ENCODE results near the gene RABGAP1L.
"Not testable (repeated sequence)": the region's sequence is repeated elsewhere in the genome, so short reads cannot be mapped to it uniquely, and the experiment has no call there.

The RABGAP1L gene

GRCh38 chr1:174623324-174624035 is 464.2 kb downstream of the RABGAP1L start:
- no peak for DNase-seq

GRCh38 chr1:174626031-174627025 is 467.0 kb downstream of the RABGAP1L start:
- no peak for DNase-seq

- DNase-seq: no peak
These were observed 478.2 kb downstream of the RABGAP1L start for GRCh38 chr1:174637487-174637886.

- no peak for DNase-seq
These were observed 480.1 kb downstream of the RABGAP1L start for GRCh38 chr1:174639461-174639860.

GRCh38 chr1:174640783-174641182 is 481.5 kb downstream of the RABGAP1L start:
- DNase-seq: no peak

- DNase-seq: no peak
These were observed 483.1 kb downstream of the RABGAP1L start for GRCh38 chr1:174642393-174642792.

GRCh38 chr1:174643206-174643605 is 483.9 kb downstream of the RABGAP1L start:
- no peak for DNase-seq

GRCh38 chr1:174649572-174649971 is 490.3 kb downstream of the RABGAP1L start:
- not testable (repeated sequence) for DNase-seq

- no peak for DNase-seq
These were observed 493.4 kb downstream of the RABGAP1L start for GRCh38 chr1:174652569-174653280.

- DNase-seq: no peak
These were observed 495.2 kb downstream of the RABGAP1L start for GRCh38 chr1:174654560-174654959.

GRCh38 chr1:174656409-174657059 is 497.2 kb downstream of the RABGAP1L start:
- no peak for DNase-seq

- no peak for DNase-seq
These were observed 498.1 kb downstream of the RABGAP1L start for GRCh38 chr1:174657411-174657810.

- no peak for DNase-seq
These were observed 498.6 kb downstream of the RABGAP1L start for GRCh38 chr1:174657893-174658292.

GRCh38 chr1:174659823-174660222 is 500.5 kb downstream of the RABGAP1L start:
- no peak for DNase-seq

- no peak for DNase-seq
These were observed 501.2 kb downstream of the RABGAP1L start for GRCh38 chr1:174660476-174660875.

GRCh38 chr1:174663358-174663757 is 504.0 kb downstream of the RABGAP1L start:
- DNase-seq: no peak

- DNase-seq: no peak
These were observed 506.9 kb downstream of the RABGAP1L start for GRCh38 chr1:174666248-174666647.

- DNase-seq: no peak
These were observed 512.5 kb downstream of the RABGAP1L start for GRCh38 chr1:174671826-174672225.

GRCh38 chr1:174676856-174677255 is 517.5 kb downstream of the RABGAP1L start:
- no peak for DNase-seq

- DNase-seq: no peak
These were observed 519.3 kb downstream of the RABGAP1L start for GRCh38 chr1:174678657-174679056.

- no peak for DNase-seq
These were observed 520.8 kb downstream of the RABGAP1L start for GRCh38 chr1:174680101-174680500.

- no peak for DNase-seq
These were observed 523.2 kb downstream of the RABGAP1L start for GRCh38 chr1:174682419-174683008.

Measured in CD4-positive, alpha-beta T cell treated with Interleukin-17A for 4 hours (primary cell).